ENCODE results near the gene RAB3GAP2. TPM values are rescaled to one million over a fixed set of nuclear protein-coding genes. Genes with fewer than 3 reads are reported as not detected.

RAB3GAP2 gene
- total and polyA plus RNA-seq, 2 donors (not counting 1 experiment from before 2014, with no cell fraction given), result 16.9 to 70.5 TPM

DNA sequence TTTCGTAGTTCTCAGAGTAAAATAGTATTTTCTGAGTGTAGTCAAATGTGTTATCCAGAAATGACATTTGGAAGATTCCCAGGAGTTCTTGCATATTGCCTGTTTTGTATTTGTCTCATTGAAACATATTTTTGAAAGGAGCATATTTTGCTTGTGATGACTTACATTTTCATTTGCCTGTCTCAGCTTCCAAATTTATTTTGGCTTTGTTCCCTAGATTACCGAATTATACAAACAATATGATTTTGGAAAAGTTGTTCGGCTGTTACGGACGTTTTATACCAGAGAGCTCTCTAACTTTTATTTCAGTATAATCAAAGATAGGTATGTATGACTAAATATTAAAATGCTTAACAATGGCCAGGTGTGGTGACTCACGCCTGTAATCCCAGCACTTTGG lies 132.3 kb downstream of the RAB3GAP2 start:
- Histone ChIP-seq H3K4me3 (ENCODE audit: control extremely low read depth in 1 of 5, extremely low read depth in 1 of 5, insufficient read depth in 1 of 5, low read depth in 2 of 5, low read length in 4 of 5) (no peak overlapping the region), H3K36me3 (replicated peaks in 1 of 2; ENCODE audit: control extremely low read depth in 1 of 2, control insufficient read depth in 1 of 2, extremely low read depth in 1 of 2, insufficient read depth in 2 of 2, low read length in 1 of 2) (peaks cover 0 to 64% of the 10 kb centered on the region in 2 experiments), H3K9me3 (ENCODE audit: control extremely low read depth in 1 of 3, control insufficient read depth in 2 of 3, insufficient read depth in 1 of 3, low read length in 2 of 3) (no peaks in the 10 kb centered on the region), H3K79me2 (ENCODE audit: control insufficient read depth, insufficient read depth, low read length) (no peaks in the 10 kb centered on the region), H3K4me2 (replicated peaks; ENCODE audit: low read depth, low read length, poor library complexity, severe bottlenecking) (no peak overlapping the region), H3K9ac (ENCODE audit: low read length) (no peak overlapping the region), H3K27me3 (replicated peaks in 1 of 4; ENCODE audit: control extremely low read depth in 1 of 4, control insufficient read depth in 3 of 4, insufficient read depth in 4 of 4, low read length in 3 of 4) (no peaks in the 10 kb centered on the region), H2AFZ (ENCODE audit: insufficient read depth, low read depth, low read length, poor library complexity, severe bottlenecking) (no peak overlapping the region), H3K4me1 (ENCODE audit: control insufficient read depth in 2 of 2, insufficient read depth in 2 of 2, low read length in 2 of 2) (no peaks in the 10 kb centered on the region), H3K27ac (ENCODE audit: low read length in 2 of 2) (no peak overlapping the region), H4K20me1 (ENCODE audit: control insufficient read depth, insufficient read depth, low read length, poor library complexity, severe bottlenecking) (no peaks in the 10 kb centered on the region)
- peaks cover 4% of the 10 kb centered on the region for H3K4me1 Mint-ChIP-seq
- no peak for DNase-seq
- POLR2A ChIA-PET, result no interaction called here
- ATAC-seq (ENCODE audit: low read depth), result no peak
- intact Hi-C loops (cut with micrococcal nuclease), result no loop called here
- no peaks in the 10 kb centered on the region for H3K27me3 Mint-ChIP-seq
- H3K4me3 Mint-ChIP-seq, result no peak overlapping the region
- H3K27ac Mint-ChIP-seq, result no peak overlapping the region
- CTCF ChIA-PET, result interaction anchor here (0.7 kb wide), 1 partner anchor 1001 kb away, joined by 3 read pairs; no protein-coding TSS in a partner anchor
- no peak for TF ChIP-seq EZH2 (IDR thresholded peaks at IDR 0.05; ENCODE audit: borderline replicate concordance, insufficient read depth, low read depth, low read length, poor library complexity, severe bottlenecking)
- TF ChIP-seq, protein P1, sequence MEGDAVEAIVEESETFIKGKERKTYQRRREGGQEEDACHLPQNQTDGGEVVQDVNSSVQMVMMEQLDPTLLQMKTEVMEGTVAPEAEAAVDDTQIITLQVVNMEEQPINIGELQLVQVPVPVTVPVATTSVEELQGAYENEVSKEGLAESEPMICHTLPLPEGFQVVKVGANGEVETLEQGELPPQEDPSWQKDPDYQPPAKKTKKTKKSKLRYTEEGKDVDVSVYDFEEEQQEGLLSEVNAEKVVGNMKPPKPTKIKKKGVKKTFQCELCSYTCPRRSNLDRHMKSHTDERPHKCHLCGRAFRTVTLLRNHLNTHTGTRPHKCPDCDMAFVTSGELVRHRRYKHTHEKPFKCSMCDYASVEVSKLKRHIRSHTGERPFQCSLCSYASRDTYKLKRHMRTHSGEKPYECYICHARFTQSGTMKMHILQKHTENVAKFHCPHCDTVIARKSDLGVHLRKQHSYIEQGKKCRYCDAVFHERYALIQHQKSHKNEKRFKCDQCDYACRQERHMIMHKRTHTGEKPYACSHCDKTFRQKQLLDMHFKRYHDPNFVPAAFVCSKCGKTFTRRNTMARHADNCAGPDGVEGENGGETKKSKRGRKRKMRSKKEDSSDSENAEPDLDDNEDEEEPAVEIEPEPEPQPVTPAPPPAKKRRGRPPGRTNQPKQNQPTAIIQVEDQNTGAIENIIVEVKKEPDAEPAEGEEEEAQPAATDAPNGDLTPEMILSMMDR (IDR thresholded peaks at IDR 0.05), result no peak
- WGBS (ENCODE audit: insufficient coverage), result no CpG with 5 or more reads among the region's 6 CpGs
- no peaks in the 10 kb centered on the region for H3K9me3 Mint-ChIP-seq (ENCODE audit: insufficient read depth)

DNA sequence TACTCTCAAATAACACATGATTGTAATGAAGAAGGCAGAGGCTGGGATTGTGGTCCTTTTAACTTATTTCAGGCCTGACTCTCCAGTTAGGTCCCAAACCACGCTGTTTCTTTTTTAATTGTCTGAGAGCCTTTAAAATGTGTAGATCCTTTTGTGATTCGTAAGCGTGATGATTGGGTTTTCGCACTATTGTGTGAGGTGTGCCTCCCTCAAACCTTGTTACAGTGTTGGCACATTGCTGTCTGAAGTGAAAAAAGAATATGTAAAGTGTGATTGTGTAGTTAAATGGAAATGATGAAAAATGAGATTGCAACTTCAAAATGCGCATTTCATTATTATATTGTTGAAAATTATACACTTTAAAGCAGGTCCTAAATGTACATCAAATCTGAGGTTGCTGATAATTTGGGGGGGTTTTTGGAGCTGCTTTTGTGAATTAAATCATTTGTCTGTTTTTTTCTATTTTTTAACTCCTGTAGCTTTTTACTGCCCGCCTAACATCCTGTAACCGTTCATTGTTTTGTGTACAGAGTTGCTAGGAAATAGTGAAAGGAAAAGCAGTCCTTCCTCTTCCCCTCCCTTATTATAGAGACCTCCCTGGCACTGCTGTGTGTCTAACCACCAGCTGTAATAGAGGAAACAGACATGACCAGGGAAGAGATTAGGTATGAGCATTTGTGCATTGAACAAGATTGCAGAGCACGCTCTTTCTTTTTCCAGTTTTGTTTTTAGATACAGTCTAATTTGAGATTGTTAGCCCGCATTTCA lies 135.1 kb downstream of the RAB3GAP2 start:
- no peak overlapping the region for H3K4me2 ChIP-seq (replicated peaks; ENCODE audit: low read depth, low read length, poor library complexity, severe bottlenecking)
- CTCF ChIA-PET, result interaction anchor here (1.0 kb wide), 1 partner anchor 13 kb away, joined by 3 read pairs; no protein-coding TSS in a partner anchor
- no peak overlapping the region for H3K9ac ChIP-seq (ENCODE audit: low read length)
- DNase-seq, result no peak
- POLR2A ChIA-PET, result no interaction called here
- H3K79me2 ChIP-seq (ENCODE audit: control insufficient read depth, insufficient read depth, low read length), result no peaks in the 10 kb centered on the region
- H3K27me3 Mint-ChIP-seq, result no peaks in the 10 kb centered on the region
- no peak overlapping the region for H3K4me3 ChIP-seq (ENCODE audit: control extremely low read depth in 1 of 5, extremely low read depth in 1 of 5, insufficient read depth in 1 of 5, low read depth in 2 of 5, low read length in 4 of 5)
- intact Hi-C loops (cut with micrococcal nuclease), result no loop called here
- H3K9me3 Mint-ChIP-seq (ENCODE audit: insufficient read depth), result no peaks in the 10 kb centered on the region
- H3K27me3 ChIP-seq (replicated peaks in 1 of 4; ENCODE audit: control extremely low read depth in 1 of 4, control insufficient read depth in 3 of 4, insufficient read depth in 4 of 4, low read length in 3 of 4), result no peaks in the 10 kb centered on the region
- peaks cover 4% of the 10 kb centered on the region for H3K4me1 Mint-ChIP-seq
- no peaks in the 10 kb centered on the region for H4K20me1 ChIP-seq (ENCODE audit: control insufficient read depth, insufficient read depth, low read length, poor library complexity, severe bottlenecking)
- H3K4me3 Mint-ChIP-seq, result no peak overlapping the region
- WGBS (ENCODE audit: insufficient coverage), result no CpG with 5 or more reads among the region's 9 CpGs
- H3K27ac ChIP-seq (ENCODE audit: low read length in 2 of 2), result no peak overlapping the region
- H3K36me3 ChIP-seq (replicated peaks in 1 of 2; ENCODE audit: control extremely low read depth in 1 of 2, control insufficient read depth in 1 of 2, extremely low read depth in 1 of 2, insufficient read depth in 2 of 2, low read length in 1 of 2), result peaks cover 4 to 77% of the 10 kb centered on the region in 2 experiments
- no peak for ATAC-seq (ENCODE audit: low read depth)
- H2AFZ ChIP-seq (ENCODE audit: insufficient read depth, low read depth, low read length, poor library complexity, severe bottlenecking), result no peak overlapping the region
- no peaks in the 10 kb centered on the region for H3K9me3 ChIP-seq (ENCODE audit: control extremely low read depth in 1 of 3, control insufficient read depth in 2 of 3, insufficient read depth in 1 of 3, low read length in 2 of 3)
- TF ChIP-seq, protein P1 (IDR thresholded peaks at IDR 0.05), result no peak
- TF ChIP-seq EZH2 (IDR thresholded peaks at IDR 0.05; ENCODE audit: borderline replicate concordance, insufficient read depth, low read depth, low read length, poor library complexity, severe bottlenecking), result no peak
- no peaks in the 10 kb centered on the region for H3K4me1 ChIP-seq (ENCODE audit: control insufficient read depth in 2 of 2, insufficient read depth in 2 of 2, low read length in 2 of 2)
- H3K27ac Mint-ChIP-seq, result no peak overlapping the region

Measured in B cell (primary cell).